ENCODE measurements around the gene FNBP1L.
"Not testable (repeated sequence)": the region's sequence is repeated elsewhere in the genome, so short reads cannot be mapped to it uniquely, and the experiment has no call there.

The FNBP1L gene

DNA sequence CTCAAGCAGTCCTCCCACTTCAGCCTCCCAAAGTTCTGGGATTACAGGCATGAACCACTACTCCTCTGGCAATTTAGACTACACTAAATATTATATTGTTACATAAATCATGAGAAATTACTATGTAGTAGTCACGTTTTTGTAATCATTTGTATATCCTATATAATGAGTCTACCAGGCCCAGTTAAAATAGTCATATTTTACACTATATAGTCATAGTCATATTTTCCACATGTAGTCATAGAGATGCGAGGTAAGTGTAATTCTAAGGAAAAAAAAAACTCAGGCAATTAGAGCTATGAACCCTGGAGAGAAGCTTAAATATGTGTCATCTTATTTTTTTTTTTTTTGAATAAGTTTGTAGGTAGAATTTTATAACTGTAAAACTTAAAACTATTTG is 90.0 kb downstream of the FNBP1L start:
- no peak for DNase-seq

DNA sequence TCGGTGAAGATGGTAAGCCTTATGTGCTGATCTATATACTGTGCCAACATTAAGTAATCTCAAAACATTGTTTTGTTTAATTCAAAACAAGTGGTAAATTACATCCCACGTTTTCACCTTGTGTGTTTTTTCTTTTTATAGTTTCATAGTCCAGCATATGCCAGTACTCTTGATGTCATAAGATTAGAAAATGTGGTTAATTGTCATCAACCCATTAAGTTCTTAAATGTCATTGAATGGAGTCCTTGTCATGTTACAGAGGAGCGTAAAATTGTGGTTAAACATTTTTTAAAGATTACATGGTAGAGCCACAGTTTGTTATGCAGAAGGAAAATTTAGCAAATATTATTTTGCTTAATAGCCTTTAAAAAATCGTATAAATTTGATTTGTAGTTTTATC is 93.1 kb downstream of the FNBP1L start:
- DNase-seq = no peak

DNA sequence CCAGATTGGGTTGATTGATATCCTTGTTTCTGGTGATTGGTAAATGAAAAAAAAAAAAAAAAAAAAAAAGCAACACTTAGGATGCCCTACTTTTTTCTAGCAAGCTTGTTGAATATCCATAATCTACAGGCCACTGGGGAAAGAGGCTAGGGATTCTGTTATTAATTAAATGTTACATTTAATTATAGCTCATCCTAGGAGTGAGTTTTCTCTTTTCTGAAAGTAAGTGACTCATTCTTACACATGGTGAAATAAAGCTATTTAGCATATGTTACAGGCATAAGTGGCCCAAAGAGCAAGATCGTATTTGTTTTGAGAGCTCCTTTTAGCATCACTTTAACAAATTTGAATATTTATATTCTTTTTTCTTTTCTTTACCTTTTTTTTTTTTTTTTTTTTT is 94.5 kb downstream of the FNBP1L start:
- DNase-seq = no peak

DNA sequence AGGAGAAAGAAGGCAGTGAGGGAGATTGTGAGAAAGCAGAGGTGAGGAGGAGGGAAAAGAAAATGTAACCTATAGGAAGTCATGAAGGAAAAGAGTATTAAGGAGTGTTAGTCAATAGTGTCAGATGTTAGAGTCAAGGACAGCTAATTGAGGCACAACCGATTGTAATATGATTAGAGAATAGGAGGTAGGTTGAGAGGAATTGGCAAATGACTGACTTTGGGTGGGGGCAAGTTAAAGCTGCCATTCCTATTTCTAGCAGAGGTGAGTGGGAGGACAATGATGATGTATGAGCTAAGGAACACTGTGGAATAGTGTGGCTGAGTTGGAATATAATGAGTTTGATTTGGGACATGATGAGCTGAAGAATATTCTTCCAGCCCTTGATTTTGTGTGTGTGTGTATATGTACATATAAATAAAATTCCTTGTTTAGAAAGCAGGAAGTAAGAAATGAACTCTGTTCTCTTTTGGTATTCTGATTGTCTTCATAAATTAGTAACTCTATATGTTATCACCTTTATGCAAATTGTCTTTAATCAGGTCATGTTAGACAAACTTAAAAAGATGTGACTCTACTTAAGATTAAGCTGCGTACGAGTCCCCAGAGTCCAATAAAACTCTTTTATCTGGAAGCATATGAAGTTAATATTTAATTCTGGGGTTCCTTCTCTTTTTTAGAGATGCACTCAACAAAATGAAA is 98.4 kb downstream of the FNBP1L start:
- no peak for DNase-seq

DNA sequence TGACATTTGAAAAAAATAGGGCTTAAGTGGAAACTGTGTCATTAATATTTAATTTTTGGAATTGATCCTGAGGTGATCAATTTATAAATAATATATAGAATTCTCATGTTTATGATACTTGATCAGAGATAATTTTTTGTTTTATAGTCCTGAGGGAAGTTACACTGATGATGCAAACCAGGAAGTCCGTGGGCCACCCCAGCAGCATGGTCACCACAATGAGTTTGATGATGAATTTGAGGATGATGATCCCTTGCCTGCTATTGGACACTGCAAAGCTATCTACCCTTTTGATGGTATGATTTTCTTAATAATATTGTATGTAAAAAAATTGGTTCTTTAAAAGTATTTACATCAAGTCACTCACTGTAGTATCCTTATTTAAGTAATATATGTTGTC is 101.2 kb downstream of the FNBP1L start:
- no peak for DNase-seq

DNA sequence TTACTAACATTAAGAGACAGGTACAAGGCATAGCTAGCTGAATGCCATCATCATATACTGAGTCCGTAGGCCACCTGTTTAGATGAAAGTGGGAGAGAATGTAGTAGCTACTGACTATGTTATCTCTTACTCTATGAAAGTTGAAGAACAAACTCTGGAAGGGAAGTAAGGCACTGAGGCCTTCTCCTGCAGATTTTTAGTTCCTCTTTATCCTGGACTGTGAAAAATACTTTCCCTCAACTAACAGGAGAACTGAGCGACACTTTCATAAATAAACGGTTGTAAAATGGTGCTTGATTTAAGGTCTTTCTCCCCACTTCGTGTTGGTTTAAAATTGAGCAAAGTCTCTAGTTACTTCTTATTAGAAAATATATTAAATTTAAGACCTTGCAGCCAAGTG is 101.9 kb downstream of the FNBP1L start:
- no peak for DNase-seq

DNA sequence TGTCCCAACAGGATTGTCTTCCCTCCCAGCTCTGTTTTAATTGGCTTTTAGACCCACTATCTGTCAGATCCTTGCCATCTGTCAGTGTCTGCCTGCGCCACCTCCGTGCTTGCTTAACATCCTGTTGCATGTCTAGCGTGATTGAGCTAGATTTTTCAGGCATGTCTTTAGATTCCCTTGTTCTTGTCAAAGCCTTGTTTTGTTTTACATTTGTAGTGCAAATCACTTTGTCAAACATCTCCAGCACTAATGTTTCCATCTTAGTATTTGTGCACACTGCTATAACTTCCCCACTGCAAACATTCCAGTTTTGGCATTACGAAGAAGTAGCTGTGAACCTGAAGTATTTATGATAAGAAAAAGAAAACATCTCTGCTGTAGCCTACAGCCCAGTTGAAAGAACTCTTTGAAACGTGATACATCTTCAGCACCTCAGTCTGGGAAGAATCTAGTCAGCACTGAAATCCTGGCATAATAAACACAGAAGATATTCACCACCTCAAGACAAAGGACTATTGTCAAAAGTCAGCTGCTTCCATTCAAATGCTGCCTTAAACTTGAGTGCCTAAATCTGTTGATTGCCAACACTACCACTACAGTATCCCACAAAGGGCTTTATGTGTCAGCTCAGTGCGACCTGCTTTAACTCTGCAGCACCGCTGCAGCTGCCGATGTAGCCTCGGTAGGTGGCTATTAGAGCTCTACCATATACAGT is 105.0 kb downstream of the FNBP1L start:
- DNase-seq = no peak

DNA sequence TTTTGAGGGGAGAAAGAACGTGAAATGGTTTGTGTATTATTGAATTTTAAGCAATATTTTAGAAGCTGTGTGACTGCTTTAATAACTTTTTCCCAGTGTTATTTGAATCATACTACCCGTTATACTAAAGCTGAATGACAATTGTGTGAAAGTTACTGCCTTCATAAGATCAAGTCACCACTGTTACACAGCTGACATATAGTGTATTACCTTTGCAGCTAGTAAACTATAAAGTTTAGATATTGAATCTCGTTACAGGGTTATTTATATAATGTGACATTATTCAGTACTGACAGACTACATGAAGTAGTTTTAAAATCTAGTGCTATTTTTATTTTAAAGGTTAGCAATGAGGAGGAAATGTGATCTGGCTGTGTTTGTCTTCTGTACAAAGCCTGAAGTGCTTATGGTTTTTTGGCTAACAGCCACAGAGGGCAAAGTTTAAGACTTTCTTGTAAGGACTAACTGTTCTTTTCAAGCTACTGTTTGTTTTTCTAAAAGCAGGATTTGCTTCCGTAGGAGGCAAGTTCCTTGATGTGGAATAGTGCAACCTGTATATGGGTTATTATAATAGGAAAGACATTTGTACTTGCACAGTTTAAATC is 106.1 kb downstream of the FNBP1L start:
- not testable (repeated sequence) for DNase-seq

DNA sequence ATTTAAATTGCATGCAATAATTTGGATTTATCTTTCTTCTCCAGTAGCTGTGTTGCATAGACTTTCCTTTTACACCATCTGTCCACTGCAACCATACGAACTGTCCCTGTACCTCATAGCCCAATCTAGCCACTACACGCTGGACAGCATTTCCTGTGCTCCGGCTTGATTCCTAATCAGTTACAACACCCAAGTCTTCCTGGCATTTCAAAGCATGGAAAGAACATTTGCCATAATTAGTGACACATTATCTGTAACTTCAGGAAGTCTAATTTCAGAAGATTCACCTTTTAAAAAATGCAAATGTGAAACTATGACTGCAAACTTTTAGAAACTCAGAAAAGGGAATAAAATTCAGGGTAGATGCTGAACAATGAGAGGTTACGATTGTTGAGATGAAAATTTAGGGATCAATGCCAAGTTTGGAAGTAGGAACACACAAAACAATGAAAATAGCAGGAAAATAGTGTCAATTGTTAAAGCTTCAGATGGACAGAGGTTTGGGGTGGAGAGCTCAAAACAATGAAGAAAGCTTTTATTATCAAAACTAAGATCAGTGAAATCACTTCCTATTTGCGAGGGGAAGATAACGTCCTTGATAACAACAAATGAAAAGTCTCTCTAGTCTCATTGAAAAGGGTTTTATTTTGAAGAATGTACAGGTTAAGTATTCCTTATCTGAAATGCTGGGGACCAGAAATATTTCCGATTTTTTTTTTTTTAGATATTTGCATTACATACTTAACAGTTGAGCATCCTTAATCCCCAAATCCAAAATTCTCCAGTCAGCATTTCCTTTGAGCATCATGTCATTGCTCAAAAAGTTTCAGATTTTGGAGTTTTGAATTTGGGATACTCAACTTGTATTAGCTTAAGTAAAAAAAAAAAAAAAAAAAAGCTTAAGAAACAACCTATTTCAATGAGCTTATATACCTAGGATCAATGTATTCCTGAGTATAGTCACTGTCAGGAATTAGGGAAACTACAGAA is 107.3 kb downstream of the FNBP1L start:
- DNase-seq = no peak

DNA sequence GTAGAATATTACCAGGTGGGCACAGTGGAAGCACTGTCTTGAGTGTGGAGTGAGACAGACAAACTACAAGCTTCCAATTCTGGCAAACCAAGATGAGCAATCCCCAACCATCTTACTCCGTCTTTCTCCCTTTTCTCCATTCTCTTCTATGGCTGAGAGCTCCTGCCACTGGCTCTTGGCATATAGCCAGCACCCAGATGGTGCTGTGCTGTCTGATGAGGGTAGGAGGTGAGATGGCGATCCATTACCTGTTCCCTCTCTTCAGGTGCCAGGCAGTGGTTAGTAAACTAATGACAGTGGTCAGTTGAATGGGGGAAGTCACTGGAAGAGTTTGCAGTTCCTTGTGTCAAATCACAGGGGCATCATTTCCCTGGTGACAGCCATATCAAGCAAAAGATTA is 108.4 kb downstream of the FNBP1L start:
- no peak for DNase-seq

DNA sequence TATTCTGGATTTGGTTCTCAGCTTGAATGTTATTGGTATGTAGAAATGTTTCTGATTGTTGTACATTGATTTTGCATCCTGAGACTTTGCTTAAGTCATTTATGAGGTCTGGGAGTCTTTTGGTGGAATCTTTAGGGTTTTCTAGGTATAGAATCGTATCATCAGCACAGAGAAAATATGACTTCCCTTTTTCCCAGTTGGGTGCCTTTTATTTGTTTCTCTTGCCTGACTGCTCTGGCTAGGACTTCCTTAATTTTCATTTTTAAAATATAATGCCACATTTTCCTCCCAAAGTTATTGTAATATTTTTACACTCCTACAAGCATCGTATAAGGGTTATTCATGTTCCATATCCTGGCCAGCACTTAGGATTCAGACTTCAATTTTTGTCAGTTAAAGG is 111.1 kb downstream of the FNBP1L start:
- DNase-seq = no peak

DNA sequence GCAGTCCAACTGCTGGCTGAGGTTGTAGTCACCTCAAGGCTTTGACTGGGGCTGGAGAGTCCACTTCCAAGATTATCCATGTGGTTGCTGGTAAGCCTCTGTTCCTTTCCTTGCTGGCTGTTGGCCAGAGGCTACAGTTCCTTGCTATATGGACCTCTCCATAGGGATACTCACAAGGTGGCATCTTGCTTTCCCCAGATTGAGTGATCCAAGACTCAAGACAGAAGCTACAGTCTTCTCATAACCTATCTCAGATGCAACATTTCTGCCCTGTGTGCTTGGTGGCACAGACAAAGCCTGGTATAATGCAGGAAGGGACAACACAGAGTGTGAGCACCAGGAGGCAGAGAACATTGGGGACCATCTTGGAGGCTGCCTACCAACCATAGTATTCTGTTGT is 111.8 kb downstream of the FNBP1L start:
- DNase-seq = no peak

DNA sequence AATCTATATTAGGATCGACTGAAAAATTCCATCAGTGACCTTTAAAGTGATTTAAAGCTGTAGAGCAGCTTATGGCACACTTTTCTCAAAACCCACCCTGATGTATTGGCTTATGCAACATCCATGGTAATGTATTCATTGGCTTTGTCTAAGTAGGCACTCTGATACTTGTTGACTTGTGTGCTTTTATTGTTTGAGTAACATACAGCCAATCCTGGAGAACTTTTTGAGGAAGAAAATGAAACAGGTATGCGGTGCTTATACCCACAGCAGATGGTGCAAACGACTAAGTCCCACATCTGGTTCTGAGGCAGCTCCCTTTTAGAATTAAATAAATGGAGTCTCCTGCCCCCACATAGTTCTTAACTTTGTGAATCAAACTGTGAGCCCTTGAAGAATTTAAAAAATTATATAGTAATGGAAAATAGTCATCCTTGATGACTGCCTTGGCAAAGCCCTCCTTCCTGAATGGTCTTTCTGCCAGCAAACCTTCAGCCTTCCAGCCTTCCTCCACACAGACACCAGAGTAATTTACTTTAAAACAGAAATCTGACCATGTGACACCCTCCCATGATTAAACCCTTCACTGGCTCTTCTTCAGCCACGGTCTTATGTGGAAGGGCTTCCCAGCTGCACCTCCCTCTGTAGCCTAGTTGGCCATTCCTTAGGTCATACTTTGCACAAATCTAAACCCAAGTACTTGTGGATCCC is 117.7 kb downstream of the FNBP1L start:
- DNase-seq = no peak

DNA sequence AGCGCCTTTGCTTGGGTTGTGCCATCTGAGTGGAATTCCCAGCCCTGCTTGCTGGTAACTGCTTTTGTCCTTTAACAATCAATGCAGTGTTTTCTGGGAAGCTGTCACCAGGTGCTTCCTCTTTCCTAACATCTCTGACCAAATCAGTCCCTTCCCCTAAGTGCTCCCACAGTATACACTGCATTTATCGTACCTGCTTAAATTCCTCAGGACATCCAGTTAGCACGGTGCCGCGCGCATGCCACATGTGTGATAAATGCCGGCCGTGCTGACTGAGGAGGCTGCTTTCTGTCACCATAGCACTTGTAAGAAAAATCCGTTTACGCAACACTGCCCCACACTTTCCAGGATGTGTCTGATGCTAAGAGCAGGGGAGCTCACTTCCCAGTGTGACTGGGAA is 118.3 kb downstream of the FNBP1L start:
- no peak for DNase-seq

DNA sequence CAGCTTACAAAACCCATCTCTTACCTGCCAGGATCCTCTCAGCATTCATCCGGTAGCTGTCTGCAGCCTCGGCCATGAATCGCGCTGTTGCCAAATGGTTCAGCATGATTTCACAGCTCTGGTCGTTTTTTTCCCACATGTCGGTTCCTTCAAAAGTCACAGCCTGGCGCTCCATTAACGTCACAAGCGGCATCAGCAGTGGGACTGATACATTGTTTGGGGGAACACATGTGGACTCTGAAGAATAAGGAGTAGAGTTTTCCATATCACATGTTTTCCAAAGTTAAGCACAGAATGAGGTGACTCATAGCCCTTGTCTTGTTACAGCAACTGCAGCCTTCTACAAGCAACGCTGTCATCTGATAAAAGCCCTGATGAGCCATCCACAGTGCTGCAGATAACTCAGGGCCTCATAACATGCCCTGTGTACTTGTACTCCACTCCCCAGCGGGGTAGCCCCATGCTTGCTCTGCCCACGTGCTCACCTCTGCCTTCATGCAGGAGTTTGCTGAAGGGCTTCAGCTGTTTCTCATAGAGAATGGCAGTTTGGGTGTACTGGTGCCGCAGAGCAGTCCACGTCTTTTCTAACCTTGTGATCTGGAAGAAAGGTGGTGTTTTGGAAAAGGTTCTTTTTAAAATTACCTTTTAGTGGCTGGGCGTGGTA is 119.5 kb downstream of the FNBP1L start:
- DNase-seq = no peak

DNA sequence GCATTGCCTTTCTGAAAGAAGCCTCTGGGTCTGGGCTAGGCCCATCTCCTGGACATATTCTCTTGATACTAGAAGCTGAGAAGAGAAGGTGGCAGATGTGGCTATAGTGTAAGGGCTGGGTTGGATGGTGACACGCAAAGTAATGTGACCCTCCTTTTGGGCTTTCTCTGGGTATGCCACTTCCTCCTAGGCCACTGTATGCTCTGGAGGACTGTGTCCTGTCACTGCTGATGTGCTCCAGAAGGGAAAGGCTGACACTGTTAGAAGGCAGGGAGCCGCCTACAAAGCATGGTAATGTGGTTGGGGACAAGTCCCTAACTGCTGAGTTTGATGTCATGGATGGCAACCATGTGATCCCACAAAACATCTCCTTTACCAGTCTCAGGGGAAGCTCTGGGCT is 121.6 kb downstream of the FNBP1L start:
- no peak for DNase-seq

DNA sequence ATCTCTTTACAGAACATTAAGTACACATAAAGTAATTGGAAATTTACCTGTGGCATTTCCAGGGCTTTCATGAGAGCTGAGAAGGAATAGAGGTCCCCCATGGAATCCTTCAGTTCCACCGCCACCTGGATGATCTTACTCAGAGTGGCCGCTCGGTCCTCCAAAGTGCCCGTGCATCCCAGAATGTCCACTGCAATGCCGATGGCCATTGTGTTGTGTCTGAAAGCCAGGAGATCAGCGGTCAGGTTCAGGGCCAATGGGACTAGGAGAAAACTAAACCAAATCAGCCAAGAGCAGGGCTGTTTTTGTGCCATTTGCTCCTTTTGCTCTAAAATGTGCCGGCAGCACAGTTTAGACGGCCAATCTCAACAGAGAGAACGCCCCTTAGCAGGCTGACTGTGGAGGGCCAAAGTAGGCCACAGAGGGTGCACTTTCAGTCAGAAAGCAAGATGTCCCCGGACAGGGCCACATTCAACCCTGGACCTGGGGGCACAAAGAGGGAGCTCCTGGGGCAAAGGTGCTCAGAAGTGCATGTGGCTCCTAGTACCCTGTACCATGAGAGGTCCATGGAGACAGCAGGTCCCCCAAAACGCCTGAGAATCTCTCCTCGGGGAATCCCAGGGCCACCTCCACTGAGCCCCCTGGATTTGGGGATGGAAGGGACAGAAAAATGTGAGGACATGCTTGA is 123.8 kb downstream of the FNBP1L start:
- no peak for DNase-seq

DNA sequence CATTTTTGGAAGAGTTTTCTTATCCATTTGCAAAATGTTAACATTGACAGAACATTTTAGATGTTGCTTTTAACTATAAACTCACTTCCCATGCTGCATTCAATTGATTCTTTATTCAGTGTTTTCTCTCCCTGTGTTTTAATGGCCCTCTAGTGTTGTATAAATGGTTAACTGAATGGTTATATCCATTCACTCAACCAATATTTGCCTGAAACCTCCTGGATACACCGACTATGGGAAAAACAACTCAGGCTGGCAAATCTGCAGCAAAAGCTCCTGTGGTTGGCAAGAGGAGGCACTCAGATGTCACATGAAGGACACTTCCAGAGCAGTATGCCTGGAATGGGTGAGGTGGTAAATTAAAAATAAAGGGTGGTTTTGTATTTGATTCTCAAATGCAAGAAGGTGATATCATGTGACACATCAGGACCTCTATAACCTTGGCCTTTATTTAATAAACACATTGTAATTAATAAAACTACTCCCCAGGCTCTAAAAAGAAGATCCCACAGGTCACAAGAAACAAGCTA is 126.1 kb downstream of the FNBP1L start:
- DNase-seq = no peak

DNA sequence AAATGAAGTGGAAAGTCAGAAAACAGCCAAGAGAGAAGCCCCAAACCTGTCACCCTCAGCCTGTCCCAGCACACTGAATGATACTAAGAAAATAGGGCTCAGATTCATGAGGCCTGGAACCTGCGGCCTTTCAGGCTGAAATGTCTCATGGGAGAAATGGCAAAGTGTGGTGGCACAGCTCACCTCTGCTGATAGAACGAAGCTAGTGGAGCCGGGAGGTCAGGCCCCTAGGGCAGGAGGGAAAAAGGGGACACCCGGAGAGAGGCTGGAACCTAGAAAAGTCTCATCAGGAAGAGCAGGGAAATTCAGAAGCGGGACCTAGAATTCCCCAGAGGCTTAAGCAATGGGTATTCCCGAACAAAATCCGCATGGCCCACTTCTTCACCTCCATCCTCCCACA is 126.6 kb downstream of the FNBP1L start:
- DNase-seq = no peak

DNA sequence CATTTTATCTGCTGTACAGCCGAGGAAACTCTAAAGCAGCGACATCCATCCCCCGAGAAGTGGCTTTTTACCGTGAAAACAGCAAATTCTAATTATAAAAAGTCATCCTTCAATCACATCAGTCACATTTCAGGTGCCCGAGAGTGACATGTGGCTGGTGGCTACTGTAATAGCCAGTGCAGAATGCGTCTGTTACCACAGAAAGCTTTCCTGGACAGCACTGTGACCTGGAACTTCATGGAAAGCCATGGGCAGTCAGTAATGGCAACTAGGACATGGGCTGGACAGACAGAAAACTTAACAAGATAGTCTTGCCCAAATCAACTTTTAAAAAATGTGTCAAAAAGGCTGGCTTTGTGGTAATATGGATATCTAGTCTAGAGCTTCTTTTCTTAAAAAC is 127.1 kb downstream of the FNBP1L start:
- DNase-seq = no peak
